AG08396 (cell line): ENCODE data around the gene P2RX5.
"Not testable (repeated sequence)": the region's sequence is repeated elsewhere in the genome, so short reads cannot be mapped to it uniquely, and the experiment has no call there.

Source experiments
- DNase-seq: peaks from one replicate; pipeline ENCODE4 v3.0.0; 2012; ENCODE audit warnings: low spot score, mixed read lengths

The P2RX5 gene

GRCh38 chr17:3695723-3696411 lies at the start of gene P2RX5:
P2RX5 (minus strand) TSS chr17:3696155; CDS start chr17:3696005, 150 bp downstream.
- DNase-seq: no peak

GRCh38 chr17:3745071-3745470 lies 49.1 kb upstream of the P2RX5 start:
- DNase-seq: no peak

GRCh38 chr17:3744014-3744413 lies 48.1 kb upstream of the P2RX5 start:
- no peak for DNase-seq

- DNase-seq: no peak
These were observed 44.7 kb upstream of the P2RX5 start for GRCh38 chr17:3740611-3741073.

- no peak for DNase-seq
These were observed 43.6 kb upstream of the P2RX5 start for GRCh38 chr17:3739422-3740124.

GRCh38 chr17:3738562-3739295 lies 42.8 kb upstream of the P2RX5 start:
- no peak for DNase-seq

- DNase-seq: no peak
These were observed 39.6 kb upstream of the P2RX5 start for GRCh38 chr17:3735515-3735914.

GRCh38 chr17:3734911-3735276 lies 38.9 kb upstream of the P2RX5 start:
- not testable (repeated sequence) for DNase-seq

- DNase-seq: no peak
These were observed 36.3 kb upstream of the P2RX5 start for GRCh38 chr17:3732210-3732621.

- DNase-seq: no peak
These were observed 35.0 kb upstream of the P2RX5 start for GRCh38 chr17:3730881-3731429.

GRCh38 chr17:3729881-3730280 lies 33.9 kb upstream of the P2RX5 start:
- no peak for DNase-seq

- DNase-seq: not testable (repeated sequence)
These were observed 32.1 kb upstream of the P2RX5 start for GRCh38 chr17:3728099-3728498.

GRCh38 chr17:3727041-3727440 lies 31.1 kb upstream of the P2RX5 start:
- no peak for DNase-seq

GRCh38 chr17:3724378-3725077 lies 28.6 kb upstream of the P2RX5 start:
- peak; percentile 27 for DNase-seq

- DNase-seq: peak; percentile 100
These were observed 27.8 kb upstream of the P2RX5 start, which contains the start of gene HASPIN for GRCh38 chr17:3723556-3724377. HASPIN (plus strand) TSS chr17:3723903; CDS start chr17:3723936, 33 bp downstream.

- peak; percentile 21 for DNase-seq
These were observed 27.2 kb upstream of the P2RX5 start for GRCh38 chr17:3723188-3723555.

- no peak for DNase-seq
These were observed 26.8 kb upstream of the P2RX5 start for GRCh38 chr17:3722716-3723115.

- no peak for DNase-seq
These were observed 23.3 kb upstream of the P2RX5 start for GRCh38 chr17:3719265-3719664.

- DNase-seq: no peak
These were observed 22.2 kb upstream of the P2RX5 start for GRCh38 chr17:3718201-3718600.

- DNase-seq: no peak
These were observed 19.3 kb upstream of the P2RX5 start for GRCh38 chr17:3715296-3715695.
